ENCODE measurements around the gene CNDP1.

Gene CNDP1

GRCh38 chr18:74506448-74507084 is 27.7 kb upstream of the CNDP1 start:
- DNase-seq (ENCODE audit: low read depth in 2 of 3, low spot score in 1 of 3), result no peak

GRCh38 chr18:74507097-74507881 is 27.0 kb upstream of the CNDP1 start:
- no peak for DNase-seq (ENCODE audit: low read depth in 2 of 3, low spot score in 1 of 3)

- no peak for DNase-seq (ENCODE audit: low read depth in 2 of 3, low spot score in 1 of 3)
Measured at GRCh38 chr18:74507927-74508326, 26.4 kb upstream of the CNDP1 start.

GRCh38 chr18:74508366-74508765 is 25.9 kb upstream of the CNDP1 start:
- no peak for DNase-seq (ENCODE audit: low read depth in 2 of 3, low spot score in 1 of 3)

- no peak for DNase-seq (ENCODE audit: low read depth in 2 of 3, low spot score in 1 of 3)
Measured at GRCh38 chr18:74508821-74509225, 25.5 kb upstream of the CNDP1 start.

- DNase-seq (ENCODE audit: low read depth in 2 of 3, low spot score in 1 of 3), result no peak
Measured at GRCh38 chr18:74509856-74510769, 24.2 kb upstream of the CNDP1 start.

- DNase-seq (ENCODE audit: low read depth in 2 of 3, low spot score in 1 of 3), result no peak
Measured at GRCh38 chr18:74510770-74511095, 23.6 kb upstream of the CNDP1 start.

GRCh38 chr18:74511823-74512222 is 22.5 kb upstream of the CNDP1 start:
- DNase-seq (ENCODE audit: low read depth in 2 of 3, low spot score in 1 of 3), result no peak

- DNase-seq (ENCODE audit: low read depth in 2 of 3, low spot score in 1 of 3), result no peak
Measured at GRCh38 chr18:74512321-74513053, 21.8 kb upstream of the CNDP1 start.

- no peak for DNase-seq (ENCODE audit: low read depth in 2 of 3, low spot score in 1 of 3)
Measured at GRCh38 chr18:74513149-74513882, 21.0 kb upstream of the CNDP1 start.

- no peak for DNase-seq (ENCODE audit: low read depth in 2 of 3, low spot score in 1 of 3)
Measured at GRCh38 chr18:74513883-74514205, 20.5 kb upstream of the CNDP1 start.

GRCh38 chr18:74514860-74515495 is 19.3 kb upstream of the CNDP1 start:
- no peak for DNase-seq (ENCODE audit: low read depth in 2 of 3, low spot score in 1 of 3)

- DNase-seq (ENCODE audit: low read depth in 2 of 3, low spot score in 1 of 3), result no peak
Measured at GRCh38 chr18:74515620-74516231, 18.6 kb upstream of the CNDP1 start.

- no peak for DNase-seq (ENCODE audit: low read depth in 2 of 3, low spot score in 1 of 3)
Measured at GRCh38 chr18:74516271-74517235, 17.7 kb upstream of the CNDP1 start.

- no peak for DNase-seq (ENCODE audit: low read depth in 2 of 3, low spot score in 1 of 3)
Measured at GRCh38 chr18:74517236-74517630, 17.1 kb upstream of the CNDP1 start.

GRCh38 chr18:74518456-74519295 is 15.6 kb upstream of the CNDP1 start:
- DNase-seq (ENCODE audit: low read depth in 2 of 3, low spot score in 1 of 3), result no peak

GRCh38 chr18:74519320-74520095 is 14.8 kb upstream of the CNDP1 start:
- no peak for DNase-seq (ENCODE audit: low read depth in 2 of 3, low spot score in 1 of 3)

Data from stimulated activated CD4-positive, alpha-beta T cell treated with anti-CD3 and anti-CD28 coated beads, Interleukin-12 subunit alpha, Interleukin-12 subunit beta, amount 100 ng/mL, for 48 hours (primary cell).